Kidney epithelial cell (primary cell): ENCODE results near the gene CSGALNACT2. TPM values are rescaled to one million over a fixed set of nuclear protein-coding genes. Genes with fewer than 3 reads are reported as not detected.

Experiments used
- DNase-seq: peaks from one replicate; pipeline ENCODE4 v3.0.0-alpha.2; 2010; ENCODE audit warnings: low read depth
- H3K27me3 ChIP-seq: 2 replicates; pipeline ENCODE4 v1.6.0; 2011; ENCODE audit warnings: low read length; ENCODE audit not compliant: control insufficient read depth, insufficient read depth
- H3K36me3 ChIP-seq: 2 replicates; pipeline ENCODE4 v1.5.1; 2011; ENCODE audit warnings: low read length; ENCODE audit not compliant: control insufficient read depth, insufficient read depth
- H3K4me3 ChIP-seq: 2 replicates; pipeline ENCODE4 v1.5.1; 2011; ENCODE audit warnings: low read depth, mild to moderate bottlenecking, control low read depth, low read length
- total RNA-seq: library from RNA; depleted of rRNA; stranded (reverse); fragments of >200 nt; gene quantifications from 2 replicates; pipeline ENCODE4 v1.2.3, GENCODE V29; 2015
- TF ChIP-seq, protein P1 (sequence below): IDR thresholded peaks from 2 replicates; pipeline ENCODE4 v1.5.1; 2011; ENCODE audit warnings: mild to moderate bottlenecking, moderate library complexity, low read length, control low read depth, inconsistent platforms; ENCODE audit not compliant: insufficient read depth, poor library complexity, severe bottlenecking

Gene CSGALNACT2
- total RNA-seq, 1 donor from 2014 or later, result 17.3 TPM

GRCh38 chr10:43160046-43160920, 22.0 kb downstream of the CSGALNACT2 start:
- no peak overlapping the region for H3K4me3 ChIP-seq
- no peaks in the 10 kb centered on the region for H3K36me3 ChIP-seq
- TF ChIP-seq, protein P1, sequence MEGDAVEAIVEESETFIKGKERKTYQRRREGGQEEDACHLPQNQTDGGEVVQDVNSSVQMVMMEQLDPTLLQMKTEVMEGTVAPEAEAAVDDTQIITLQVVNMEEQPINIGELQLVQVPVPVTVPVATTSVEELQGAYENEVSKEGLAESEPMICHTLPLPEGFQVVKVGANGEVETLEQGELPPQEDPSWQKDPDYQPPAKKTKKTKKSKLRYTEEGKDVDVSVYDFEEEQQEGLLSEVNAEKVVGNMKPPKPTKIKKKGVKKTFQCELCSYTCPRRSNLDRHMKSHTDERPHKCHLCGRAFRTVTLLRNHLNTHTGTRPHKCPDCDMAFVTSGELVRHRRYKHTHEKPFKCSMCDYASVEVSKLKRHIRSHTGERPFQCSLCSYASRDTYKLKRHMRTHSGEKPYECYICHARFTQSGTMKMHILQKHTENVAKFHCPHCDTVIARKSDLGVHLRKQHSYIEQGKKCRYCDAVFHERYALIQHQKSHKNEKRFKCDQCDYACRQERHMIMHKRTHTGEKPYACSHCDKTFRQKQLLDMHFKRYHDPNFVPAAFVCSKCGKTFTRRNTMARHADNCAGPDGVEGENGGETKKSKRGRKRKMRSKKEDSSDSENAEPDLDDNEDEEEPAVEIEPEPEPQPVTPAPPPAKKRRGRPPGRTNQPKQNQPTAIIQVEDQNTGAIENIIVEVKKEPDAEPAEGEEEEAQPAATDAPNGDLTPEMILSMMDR, result no peak
- DNase-seq, result no peak
- no peaks in the 10 kb centered on the region for H3K27me3 ChIP-seq

GRCh38 chr10:43160921-43161255, 22.6 kb downstream of the CSGALNACT2 start:
- Histone ChIP-seq H3K27me3 (no peaks in the 10 kb centered on the region), H3K36me3 (no peaks in the 10 kb centered on the region), H3K4me3 (no peak overlapping the region)
- TF ChIP-seq, protein P1, result no peak
- DNase-seq, result no peak

GRCh38 chr10:43162604-43163003, 24.4 kb downstream of the CSGALNACT2 start:
- Histone ChIP-seq H3K4me3 (no peak overlapping the region), H3K36me3 (no peaks in the 10 kb centered on the region), H3K27me3 (no peaks in the 10 kb centered on the region)
- TF ChIP-seq, protein P1, result no peak
- DNase-seq, result no peak

DNA sequence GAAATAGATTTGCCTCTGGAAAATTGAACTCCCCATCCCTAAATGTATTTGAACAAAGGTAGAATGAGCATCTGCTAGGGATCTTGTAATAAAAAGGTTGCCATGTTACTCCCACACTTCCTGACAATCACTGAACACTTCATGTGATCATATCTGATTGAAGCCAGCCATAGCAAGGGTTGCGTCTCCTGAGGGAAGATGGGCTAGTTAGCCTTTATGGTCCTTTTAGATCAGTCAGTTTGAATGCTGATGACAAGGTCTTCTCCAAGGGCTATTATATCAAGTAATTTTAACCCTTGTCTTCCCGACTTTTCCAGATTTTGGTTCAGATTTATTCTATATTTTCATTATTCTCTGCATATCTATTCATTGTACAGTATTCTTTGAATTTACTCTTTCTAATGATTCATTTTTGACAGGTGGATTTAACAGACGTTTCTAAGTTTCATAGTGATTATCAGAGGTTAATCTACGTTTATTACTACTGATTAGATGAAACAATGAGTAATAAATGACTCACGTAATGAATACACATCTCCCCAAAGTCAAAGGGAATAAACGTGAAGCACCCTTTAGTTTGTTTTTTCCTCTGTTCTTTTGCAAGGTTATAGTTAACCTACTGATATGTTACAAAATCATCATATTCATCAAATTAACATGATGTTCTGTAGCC, 28.1 kb downstream of the CSGALNACT2 start:
- no peaks in the 10 kb centered on the region for H3K36me3 ChIP-seq
- no peak overlapping the region for H3K4me3 ChIP-seq
- no peaks in the 10 kb centered on the region for H3K27me3 ChIP-seq
- no peak for DNase-seq
- TF ChIP-seq, protein P1, result no peak

DNA sequence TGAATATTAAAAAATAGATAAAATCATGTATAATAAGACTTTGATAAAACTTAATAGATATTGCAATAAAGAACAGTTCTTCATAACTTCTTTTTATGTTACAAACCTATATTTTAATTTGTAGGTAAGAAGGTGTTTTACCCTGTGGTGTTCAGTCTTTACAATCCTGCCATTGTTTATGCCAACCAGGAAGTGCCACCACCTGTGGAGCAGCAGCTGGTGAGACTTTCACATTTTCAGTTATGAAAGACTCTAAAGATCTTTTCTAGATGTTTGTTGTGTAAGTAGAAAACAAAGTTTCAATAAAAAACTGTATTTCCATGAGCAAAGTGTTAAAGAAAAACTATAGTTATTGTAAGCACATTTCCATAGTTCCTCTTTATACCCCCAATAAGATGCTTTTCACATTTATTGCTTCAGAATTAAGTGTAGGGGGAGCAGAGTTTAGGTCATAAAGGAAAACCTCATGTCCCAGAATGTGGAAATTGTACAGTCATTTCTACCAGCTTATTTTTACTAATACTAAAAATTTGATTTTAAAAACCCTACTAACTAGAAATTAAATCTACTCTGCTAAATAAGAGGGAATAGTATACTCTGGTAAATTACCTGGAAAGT, 28.7 kb downstream of the CSGALNACT2 start:
- DNase-seq, result no peak
- TF ChIP-seq, protein P1, result no peak
- no peak overlapping the region for H3K4me3 ChIP-seq
- H3K27me3 ChIP-seq, result no peaks in the 10 kb centered on the region
- H3K36me3 ChIP-seq, result no peaks in the 10 kb centered on the region
